Measurements from ENCODE around the gene NEK11. TPM values are rescaled to one million over a fixed set of nuclear protein-coding genes. Genes with fewer than 3 reads are reported as not detected.

The NEK11 gene
- total and polyA plus RNA-seq, 2 donors (not counting 3 experiments of a cell fraction or from before 2014, with no cell fraction given), result 1.7 to 4.3 TPM

- no TSS peak for BruUV-seq (replicated peaks)
- Histone ChIP-seq H3K27me3 (ENCODE audit: control insufficient read depth in 2 of 2, insufficient read depth in 2 of 2, low read length in 2 of 2) (peaks cover 2 to 3% of the 10 kb centered on the region in 2 experiments), H3K36me3 (ENCODE audit: control insufficient read depth in 2 of 2, extremely low read depth in 1 of 2, insufficient read depth in 2 of 2, low read length in 2 of 2) (no peaks in the 10 kb centered on the region), H3K4me1 (ENCODE audit: control insufficient read depth, extremely low read depth, insufficient read depth, low read length) (no peaks in the 10 kb centered on the region), H3K4me2 (ENCODE audit: insufficient read depth, low read length) (no peak overlapping the region), H3K4me3 (replicated peaks in 1 of 3; ENCODE audit: insufficient read depth in 1 of 3, low read depth in 1 of 3, low read length in 3 of 3) (no peak overlapping the region), H3K79me2 (ENCODE audit: control insufficient read depth, insufficient read depth, low read length) (no peaks in the 10 kb centered on the region), H3K27ac (ENCODE audit: insufficient read depth, low read depth, low read length) (no peak overlapping the region), H2AFZ (ENCODE audit: low read depth, low read length) (no peak overlapping the region), H3K9ac (replicated peaks; ENCODE audit: extremely low read depth, insufficient read depth, low read length) (no peak overlapping the region), H3K9me1 (replicated peaks; ENCODE audit: control insufficient read depth, extremely low read depth, insufficient read depth, low read length) (no peaks in the 10 kb centered on the region), H4K20me1 (replicated peaks; ENCODE audit: control insufficient read depth, extremely low read depth, insufficient read depth, low read length) (no peaks in the 10 kb centered on the region), H3K9me3 (replicated peaks; ENCODE audit: control insufficient read depth, insufficient read depth, low read length) (no peaks in the 10 kb centered on the region)
- ChIA-PET POLR2A (no interaction called here), CTCF (interaction anchor here (1.0 to 2.0 kb wide), 2 partner anchors 10 to 24 kb away, joined by 3 to 6 read pairs; no protein-coding TSS in a partner anchor)
- no peak for TF ChIP-seq MYC (IDR thresholded peaks at IDR 0.05; ENCODE audit: low read depth, low read length)
- TF ChIP-seq JUN (IDR thresholded peaks at IDR 0.05; ENCODE audit: borderline replicate concordance, insufficient read depth, insufficient read length, low read depth), result no peak
- dilution Hi-C loops (cut with MboI; ENCODE audit: extremely low pct_ligation_motif_present, low sequenced_read_pairs) (no loop called here), intact Hi-C loops (cut with micrococcal nuclease) (no loop called here)
- DNase-seq (ENCODE audit: low read depth, low spot score), result no peak
- FAIRE-seq, result no peak
Observed at GRCh38 chr3:131282967-131283366, 256.3 kb downstream of the NEK11 start.

- dilution Hi-C loops (cut with MboI; ENCODE audit: extremely low pct_ligation_motif_present, low sequenced_read_pairs), result no loop called here
Observed at GRCh38 chr3:131283862-131284261, 257.2 kb downstream of the NEK11 start.

More at GRCh38 chr3:131283862-131284261, 257.2 kb downstream of the NEK11 start:
- FAIRE-seq, result no peak
- H3K4me2 ChIP-seq (ENCODE audit: insufficient read depth, low read length), result no peak overlapping the region
- POLR2A ChIA-PET, result no interaction called here
- H3K36me3 ChIP-seq (ENCODE audit: control insufficient read depth in 2 of 2, extremely low read depth in 1 of 2, insufficient read depth in 2 of 2, low read length in 2 of 2), result no peaks in the 10 kb centered on the region
- CTCF ChIA-PET, result interaction anchor here (2.0 kb wide), 1 partner anchor 11 kb away, joined by 6 read pairs; no protein-coding TSS in a partner anchor
- no peak for DNase-seq (ENCODE audit: low read depth, low spot score)
- H3K4me3 ChIP-seq (replicated peaks in 1 of 3; ENCODE audit: insufficient read depth in 1 of 3, low read depth in 1 of 3, low read length in 3 of 3), result no peak overlapping the region
- H3K9ac ChIP-seq (replicated peaks; ENCODE audit: extremely low read depth, insufficient read depth, low read length), result no peak overlapping the region
- no peaks in the 10 kb centered on the region for H3K79me2 ChIP-seq (ENCODE audit: control insufficient read depth, insufficient read depth, low read length)
- peaks cover 2 to 3% of the 10 kb centered on the region in 2 experiments for H3K27me3 ChIP-seq (ENCODE audit: control insufficient read depth in 2 of 2, insufficient read depth in 2 of 2, low read length in 2 of 2)
- intact Hi-C loops (cut with micrococcal nuclease), result no loop called here
- no peaks in the 10 kb centered on the region for H3K9me3 ChIP-seq (replicated peaks; ENCODE audit: control insufficient read depth, insufficient read depth, low read length)
- H3K9me1 ChIP-seq (replicated peaks; ENCODE audit: control insufficient read depth, extremely low read depth, insufficient read depth, low read length), result no peaks in the 10 kb centered on the region
- H4K20me1 ChIP-seq (replicated peaks; ENCODE audit: control insufficient read depth, extremely low read depth, insufficient read depth, low read length), result no peaks in the 10 kb centered on the region
- no TSS peak for BruUV-seq (replicated peaks)
- no peak overlapping the region for H2AFZ ChIP-seq (ENCODE audit: low read depth, low read length)
- TF ChIP-seq EZH2 (IDR thresholded peaks at IDR 0.05; ENCODE audit: borderline replicate concordance, low read depth, low read length, severe bottlenecking), result no peak
- no peak for TF ChIP-seq GATA2 (IDR thresholded peaks at IDR 0.05; ENCODE audit: insufficient read depth, insufficient read length, low read depth, low read length)
- no peak for TF ChIP-seq JUN (IDR thresholded peaks at IDR 0.05; ENCODE audit: borderline replicate concordance, insufficient read depth, insufficient read length, low read depth)
- TF ChIP-seq CTCF (IDR thresholded peaks at IDR 0.05; ENCODE audit: extremely low read depth in 1 of 2, insufficient read depth in 1 of 2, low read depth in 1 of 2, low read length in 2 of 2), result no peak
- no peak for TF ChIP-seq POLR2AphosphoS5 (IDR thresholded peaks at IDR 0.05; ENCODE audit: insufficient read depth, low read depth, low read length)
- no peak for TF ChIP-seq MAX (IDR thresholded peaks at IDR 0.05; ENCODE audit: insufficient read depth, insufficient read length)
- TF ChIP-seq FOS (IDR thresholded peaks at IDR 0.05; ENCODE audit: borderline replicate concordance, insufficient read depth, low read length), result no peak
- TF ChIP-seq POLR2A (IDR thresholded peaks at IDR 0.05; ENCODE audit: low read depth, low read length), result no peak
- no peak for TF ChIP-seq MYC (IDR thresholded peaks at IDR 0.05; ENCODE audit: low read depth, low read length)
- no peaks in the 10 kb centered on the region for H3K4me1 ChIP-seq (ENCODE audit: control insufficient read depth, extremely low read depth, insufficient read depth, low read length)
- no peak overlapping the region for H3K27ac ChIP-seq (ENCODE audit: insufficient read depth, low read depth, low read length)
